ENCODE results near the gene TEX14.
A peak's percentile ranks its signal among the peaks of the same experiment; 100 is the strongest.

Gene TEX14

DNA sequence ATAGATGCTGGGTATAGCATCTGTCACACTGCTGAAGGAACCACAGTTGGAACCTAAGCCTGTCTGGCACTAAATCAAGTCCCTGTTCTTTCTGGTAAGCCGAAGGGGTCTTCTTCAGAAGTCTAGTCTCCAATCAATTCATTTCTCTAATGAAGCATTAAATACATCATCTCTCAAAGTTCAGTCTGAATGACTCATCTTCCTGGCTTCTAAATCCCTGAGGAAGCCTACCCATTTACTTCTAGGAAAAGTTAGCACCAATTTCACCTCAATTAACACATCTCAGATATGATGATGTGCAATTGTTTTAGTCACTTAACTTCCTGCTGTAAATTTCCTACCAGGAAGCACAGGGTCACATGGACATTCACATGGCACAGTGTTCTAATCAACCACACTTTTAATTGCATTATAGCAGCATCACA is 49.9 kb downstream of the TEX14 start:
- DNase-seq: no peak

DNA sequence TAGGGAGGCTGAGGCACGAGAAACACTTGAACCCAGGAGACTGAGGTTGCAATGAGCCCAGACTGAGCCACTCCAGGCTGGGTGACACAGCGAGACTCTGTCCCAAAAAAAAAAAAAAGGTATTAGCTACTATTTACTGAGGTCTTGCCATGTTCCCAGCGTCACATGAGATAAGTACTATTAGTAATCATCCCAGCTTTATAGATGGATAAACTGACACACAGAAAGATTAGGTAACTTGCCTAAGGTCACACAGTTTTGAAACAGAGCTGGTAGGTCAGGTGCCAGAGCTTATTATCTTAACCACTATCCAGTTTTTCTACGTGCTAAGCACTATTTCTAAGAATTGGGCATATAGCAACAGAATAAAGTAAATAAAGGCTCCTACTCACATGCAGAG is 51.6 kb downstream of the TEX14 start:
- DNase-seq: no peak

- DNase-seq: no peak
Observed at GRCh38 chr17:58639681-58640080, 52.2 kb downstream of the TEX14 start.

DNA sequence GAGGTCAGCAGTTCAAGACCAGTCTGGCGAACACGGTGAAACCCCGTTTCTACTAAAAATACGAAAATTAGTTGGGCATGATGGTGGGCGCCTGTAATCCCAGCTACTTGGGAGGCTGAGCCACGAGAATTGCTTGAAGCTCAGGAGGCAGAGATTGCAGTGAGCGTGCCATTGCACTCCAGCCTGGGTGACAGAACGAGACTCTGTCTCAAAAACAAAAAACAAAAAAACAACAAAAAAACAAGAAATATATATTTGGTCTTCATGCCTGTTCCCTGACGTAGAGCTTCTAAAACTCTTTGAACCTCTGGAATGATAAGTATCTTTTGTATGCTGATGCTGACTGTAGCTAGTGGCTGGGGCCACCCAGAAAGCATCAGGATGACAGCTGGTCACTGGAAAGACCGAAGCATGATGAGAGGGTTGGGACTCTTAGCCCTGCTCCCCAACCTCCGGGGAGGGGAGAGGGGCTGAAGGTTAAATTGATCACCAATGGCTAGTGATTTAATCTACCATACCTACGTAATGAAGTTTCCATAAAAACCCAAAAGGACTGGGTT is 54.8 kb downstream of the TEX14 start:
- no peak for DNase-seq

- DNase-seq: no peak
Observed at GRCh38 chr17:58632324-58633314, 59.2 kb downstream of the TEX14 start.

- peak; percentile 99 for DNase-seq
Observed at GRCh38 chr17:58631523-58632323, 60.1 kb downstream of the TEX14 start.

GRCh38 chr17:58630883-58631522 is 60.8 kb downstream of the TEX14 start:
- no peak for DNase-seq

GRCh38 chr17:58626905-58627304 is 64.9 kb downstream of the TEX14 start:
- DNase-seq: no peak

DNA sequence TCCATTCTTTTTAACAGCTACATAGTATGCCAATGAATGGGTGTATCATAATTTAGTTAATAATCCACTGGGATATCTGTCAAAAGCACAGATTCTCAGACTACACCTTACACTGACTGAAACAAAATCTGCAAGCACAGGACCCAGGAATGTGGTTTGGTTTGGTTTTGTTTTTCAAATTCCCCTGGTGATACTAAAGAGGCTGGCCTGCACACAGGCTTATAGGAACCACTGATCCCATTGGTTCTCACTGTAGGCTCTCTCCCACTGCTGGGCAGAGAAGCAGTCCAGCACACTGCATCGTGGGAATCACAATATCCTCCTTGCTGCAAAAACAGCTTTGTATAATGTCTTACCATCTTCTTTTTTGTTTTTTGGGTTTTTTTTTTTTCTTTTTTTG is 67.1 kb downstream of the TEX14 start:
- DNase-seq: no peak

DNA sequence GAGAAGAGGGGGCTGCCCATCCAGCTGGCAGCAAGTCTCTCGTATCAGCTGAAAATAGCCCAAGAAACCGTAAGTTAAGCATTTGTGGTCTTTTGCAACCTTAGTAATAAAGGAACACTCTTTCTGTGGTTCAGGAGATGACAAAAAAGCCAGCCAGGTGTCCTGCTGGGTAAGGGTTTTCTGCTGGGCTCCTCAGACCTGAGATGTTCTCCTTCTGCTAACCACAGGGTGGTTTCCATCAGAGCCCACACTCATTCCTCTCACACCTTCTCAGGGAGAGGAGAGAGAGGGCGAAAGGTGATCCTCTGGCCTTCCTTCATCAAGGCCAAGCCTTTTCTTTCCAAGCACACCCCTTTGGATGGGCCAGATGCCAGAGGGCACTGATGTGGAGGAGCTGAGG is 70.7 kb downstream of the TEX14 start:
- DNase-seq: no peak

- DNase-seq: no peak
Observed at GRCh38 chr17:58618336-58618735, 73.5 kb downstream of the TEX14 start.

DNA sequence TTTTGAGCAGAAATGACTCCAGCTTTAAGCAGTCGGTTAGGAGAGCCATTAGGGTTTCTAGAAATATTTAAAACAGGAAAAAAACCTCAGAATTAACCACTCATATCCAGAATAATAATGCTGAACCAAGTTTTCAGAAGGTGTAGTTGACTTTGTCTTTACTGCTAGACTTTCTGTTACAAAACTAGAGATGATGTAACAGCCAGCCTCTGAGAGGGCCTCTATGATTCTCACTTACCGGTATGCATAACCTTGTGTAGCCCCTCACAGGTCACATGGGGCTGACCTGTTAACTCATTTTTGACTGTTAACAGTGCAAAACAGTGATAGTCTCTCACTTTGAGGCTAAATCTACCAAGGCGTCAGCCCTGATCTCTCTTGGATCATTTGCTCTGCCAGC is 74.3 kb downstream of the TEX14 start:
- no peak for DNase-seq

DNA sequence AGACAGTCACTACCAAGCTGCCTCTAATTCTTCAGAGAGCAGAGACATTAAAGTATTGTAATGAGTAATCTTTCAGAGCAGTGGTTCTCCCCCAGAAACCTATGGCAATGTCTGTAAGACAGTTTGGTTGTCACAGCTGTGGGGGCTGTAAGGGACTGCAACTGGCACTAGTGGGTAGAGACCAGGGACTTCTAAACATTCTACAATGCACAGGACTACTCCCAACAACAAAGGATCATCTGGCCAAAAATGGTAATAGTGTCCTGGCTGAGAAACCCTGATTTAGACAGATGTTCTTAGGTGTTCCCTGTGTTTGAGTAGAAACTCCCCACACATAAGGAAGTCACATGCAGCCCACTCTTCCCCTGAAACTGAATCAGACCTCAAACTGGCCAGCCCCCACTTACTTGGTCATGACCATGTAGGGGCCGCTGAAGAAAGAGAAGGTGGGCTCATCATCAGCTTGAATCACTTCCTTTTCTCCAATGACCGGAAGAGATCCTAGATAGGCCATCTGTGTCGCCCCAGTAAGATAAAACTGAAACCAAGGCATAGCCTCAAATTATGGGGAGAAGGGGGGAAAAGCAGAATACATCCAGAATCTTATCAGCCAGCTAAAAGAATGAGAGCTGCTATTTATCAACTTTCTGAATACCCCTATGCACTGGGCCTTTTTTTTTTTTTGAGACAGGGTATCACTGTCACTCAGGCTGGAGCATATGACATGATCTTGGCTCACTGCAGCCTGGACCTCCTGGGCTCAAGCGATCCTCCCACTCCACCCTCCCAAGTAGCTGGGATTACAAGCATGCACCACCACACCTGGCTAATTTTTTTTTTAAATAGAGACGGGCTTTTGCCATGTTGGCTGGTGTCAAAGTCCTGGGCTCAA is 75.8 kb downstream of the TEX14 start:
- no peak for DNase-seq

- DNase-seq: no peak
Observed at GRCh38 chr17:58614859-58615459, 76.9 kb downstream of the TEX14 start.

DNA sequence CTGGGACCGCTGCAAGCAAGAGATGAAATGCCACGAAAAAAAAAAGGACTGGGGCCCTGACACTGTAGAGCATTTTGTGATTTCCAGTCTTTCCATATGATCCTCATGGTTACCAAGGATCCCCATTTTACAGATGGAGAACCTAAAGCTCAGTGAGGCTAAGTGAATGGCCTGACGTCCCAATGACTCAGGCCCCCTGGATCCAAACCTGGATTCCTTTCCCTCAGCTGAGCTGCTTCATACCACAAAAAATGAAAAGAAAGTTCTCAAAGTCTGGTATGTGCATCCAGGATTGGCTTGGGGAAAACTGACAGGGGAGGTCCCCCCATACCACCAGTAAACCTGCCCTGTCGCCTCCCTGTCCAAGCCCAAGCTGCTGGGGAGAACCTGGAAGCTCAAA is 80.5 kb downstream of the TEX14 start:
- DNase-seq: no peak

GRCh38 chr17:58606934-58607333 is 84.9 kb downstream of the TEX14 start:
- DNase-seq: no peak

DNA sequence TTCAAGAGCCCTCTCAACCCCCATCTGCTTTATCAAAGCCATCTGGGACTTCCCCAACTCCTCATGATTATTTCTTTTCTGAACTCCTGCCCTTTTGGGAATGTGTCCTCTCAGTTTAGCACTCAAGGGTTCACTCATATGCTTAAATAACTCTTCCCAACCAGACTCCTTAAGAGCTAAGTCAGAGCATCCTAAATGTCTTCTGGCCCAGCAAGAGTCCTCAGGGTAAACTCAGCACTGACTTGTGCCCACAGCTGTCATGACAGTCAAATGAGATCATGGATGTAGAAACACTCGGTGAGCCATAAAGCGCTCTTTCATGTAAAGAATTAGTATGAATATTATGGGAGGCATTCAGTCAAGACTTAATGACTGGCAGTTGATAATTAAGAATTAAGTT is 85.9 kb downstream of the TEX14 start:
- no peak for DNase-seq

- DNase-seq: no peak
Observed at GRCh38 chr17:58605470-58605869, 86.4 kb downstream of the TEX14 start.

GRCh38 chr17:58601976-58602375 is 89.9 kb downstream of the TEX14 start:
- DNase-seq: no peak

- no peak for DNase-seq
Observed at GRCh38 chr17:58597371-58597770, 94.5 kb downstream of the TEX14 start.

GRCh38 chr17:58595194-58595792 is 96.6 kb downstream of the TEX14 start:
- no peak for DNase-seq
